NCI-H146 treated with DMSO at 0.1 percent for 48 hours (cell line): ENCODE data around the gene ARPC1B.
"Not testable (repeated sequence)": the region's sequence is repeated elsewhere in the genome, so short reads cannot be mapped to it uniquely, and the experiment has no call there.

Experiments
- DNase-seq: peaks from one replicate; lab custom pipeline; 2025; ENCODE audit not compliant: unreplicated experiment; lab: John Stamatoyannopoulos, UW

The ARPC1B gene

DNA sequence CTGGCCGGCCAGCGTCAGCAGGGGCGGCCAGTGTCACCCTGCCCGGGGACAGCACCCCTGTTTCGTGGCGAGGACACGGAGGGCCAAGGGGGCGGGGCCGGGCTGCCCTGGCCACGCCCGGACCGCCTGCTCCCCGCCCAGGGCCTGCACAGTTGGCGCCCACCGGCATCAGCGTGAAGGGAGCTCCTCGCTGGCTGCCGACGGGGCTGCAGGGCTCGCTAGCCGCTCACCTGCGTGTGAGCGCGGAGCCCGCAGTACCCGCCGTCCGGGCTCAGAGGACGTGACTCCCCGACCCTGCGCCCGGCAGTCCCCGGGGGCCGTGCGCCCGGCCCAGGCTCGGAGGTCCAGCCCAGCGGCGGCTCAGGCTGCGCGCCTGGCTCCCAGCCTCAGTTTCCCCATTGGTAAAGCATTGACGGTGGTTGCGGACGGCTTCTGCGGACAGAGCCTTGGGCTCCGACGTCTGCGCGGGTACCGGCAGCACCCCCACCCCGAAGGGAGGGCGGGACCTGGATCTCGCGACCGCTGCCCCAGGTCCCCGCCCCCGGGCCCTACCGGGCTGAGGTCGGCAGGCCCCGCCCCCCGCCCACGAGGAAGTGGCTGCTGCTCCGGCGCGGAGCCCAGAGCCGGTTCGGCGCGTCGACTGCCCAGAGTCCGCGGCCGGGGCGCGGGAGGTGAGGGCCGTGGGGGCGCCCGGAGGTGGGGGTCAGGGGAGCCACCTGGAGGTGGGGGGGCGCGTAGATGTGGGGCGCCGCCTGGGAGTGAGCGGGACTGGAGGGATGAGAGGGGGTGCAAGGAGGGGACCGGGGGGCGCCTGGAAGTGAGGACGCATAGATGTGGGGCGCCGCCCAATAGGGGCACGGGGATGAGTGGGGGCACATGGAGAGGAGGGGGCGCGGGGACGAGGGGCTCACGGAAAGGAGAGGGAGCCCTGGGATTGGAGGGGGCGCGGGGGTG, at the start of gene ARPC1B:
ARPC1B (plus strand) TSS at position 620 of the 954 bp plus-strand sequence. CDS start 10,985 bp downstream, outside the sequence.
- DNase-seq, result no peak

DNA sequence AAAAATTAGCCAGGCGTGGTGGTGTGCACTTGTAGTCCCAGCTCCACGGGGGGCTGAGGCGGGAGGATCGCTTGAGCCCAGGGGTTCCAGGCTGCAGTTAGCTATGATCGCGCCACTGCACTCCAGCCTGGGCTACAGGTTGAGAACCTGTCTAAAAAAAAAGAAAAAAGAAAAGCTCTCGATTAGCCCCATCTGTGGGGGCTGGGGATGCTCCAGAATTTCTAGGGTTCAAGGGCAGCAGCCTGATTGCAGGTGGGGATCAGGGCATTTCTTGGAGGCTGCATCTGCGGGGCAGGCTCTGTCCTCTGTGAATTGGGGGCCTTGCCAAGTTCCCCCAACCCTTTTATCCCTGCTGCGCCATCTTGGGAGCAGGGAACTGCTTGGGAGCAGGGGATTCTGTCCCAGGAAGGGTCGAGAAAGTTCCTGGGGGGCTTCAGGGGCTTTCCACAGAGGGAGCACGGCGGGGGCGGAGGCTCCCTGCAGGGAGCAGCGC, 49.5 kb upstream of the ARPC1B start:
- no peak for DNase-seq

DNA sequence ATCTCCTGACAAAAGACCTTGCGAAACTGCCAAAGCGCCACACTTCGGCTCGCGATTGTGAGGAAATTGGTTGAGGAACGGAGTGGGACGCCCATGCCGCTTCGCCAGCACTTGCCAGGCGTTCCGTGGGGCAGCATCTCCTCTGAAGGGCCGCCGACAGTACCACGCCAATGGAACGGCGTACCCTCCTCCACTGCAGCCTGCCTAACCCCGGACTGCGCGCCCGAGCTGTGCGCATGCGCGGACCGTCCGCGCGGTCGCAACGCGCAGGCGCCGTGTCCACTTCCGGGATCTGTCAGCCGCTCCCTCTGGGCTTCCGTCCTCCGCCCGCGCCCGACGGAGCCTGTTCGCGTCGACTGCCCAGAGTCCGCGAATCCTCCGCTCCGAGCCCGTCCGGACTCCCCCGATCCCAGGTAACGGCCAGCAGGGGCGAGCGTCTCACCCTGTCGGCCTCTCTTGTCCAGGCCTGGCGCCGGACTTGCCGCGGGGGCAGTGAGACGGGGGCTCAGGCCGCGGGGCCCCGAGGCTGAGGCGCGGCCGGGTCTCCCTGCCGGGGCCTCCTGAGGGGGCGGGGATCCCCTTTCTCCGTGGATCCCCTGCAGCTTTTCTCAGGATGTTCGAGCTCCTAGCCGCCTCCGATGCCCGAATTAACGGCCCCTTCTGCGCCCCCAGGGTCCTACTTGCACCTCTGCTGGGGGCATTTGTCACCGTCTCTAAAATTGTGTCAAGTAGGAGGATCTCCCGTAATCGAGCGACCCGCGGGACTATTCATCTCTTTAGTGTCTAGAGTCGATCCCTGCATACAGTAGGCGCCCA, 48.7 kb upstream of the ARPC1B start, which contains the start of gene ARPC1A:
ARPC1A (plus strand) TSS at position 307 of the 816 bp plus-strand sequence. CDS start 7,456 bp downstream, outside the sequence.
- DNase-seq, result peak; percentile 84

DNA sequence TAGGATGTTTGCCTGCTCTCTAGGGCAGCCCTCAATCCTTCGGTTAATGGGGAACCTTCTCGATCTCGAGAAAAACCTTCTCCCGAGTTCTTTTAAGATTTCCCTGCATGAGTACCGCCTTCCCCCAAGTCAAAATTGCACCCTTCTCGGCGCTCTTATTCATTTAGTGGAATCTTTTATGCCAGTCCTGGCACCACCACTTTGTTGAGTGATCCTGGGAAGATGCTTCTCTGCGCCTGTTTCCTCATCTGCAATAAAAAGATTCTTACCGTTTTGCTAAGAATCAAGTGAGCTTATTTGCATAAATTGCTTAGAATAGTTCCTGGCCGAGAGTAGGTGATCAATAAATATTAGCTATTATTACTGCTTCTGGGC, 48.1 kb upstream of the ARPC1B start:
- no peak for DNase-seq

DNA sequence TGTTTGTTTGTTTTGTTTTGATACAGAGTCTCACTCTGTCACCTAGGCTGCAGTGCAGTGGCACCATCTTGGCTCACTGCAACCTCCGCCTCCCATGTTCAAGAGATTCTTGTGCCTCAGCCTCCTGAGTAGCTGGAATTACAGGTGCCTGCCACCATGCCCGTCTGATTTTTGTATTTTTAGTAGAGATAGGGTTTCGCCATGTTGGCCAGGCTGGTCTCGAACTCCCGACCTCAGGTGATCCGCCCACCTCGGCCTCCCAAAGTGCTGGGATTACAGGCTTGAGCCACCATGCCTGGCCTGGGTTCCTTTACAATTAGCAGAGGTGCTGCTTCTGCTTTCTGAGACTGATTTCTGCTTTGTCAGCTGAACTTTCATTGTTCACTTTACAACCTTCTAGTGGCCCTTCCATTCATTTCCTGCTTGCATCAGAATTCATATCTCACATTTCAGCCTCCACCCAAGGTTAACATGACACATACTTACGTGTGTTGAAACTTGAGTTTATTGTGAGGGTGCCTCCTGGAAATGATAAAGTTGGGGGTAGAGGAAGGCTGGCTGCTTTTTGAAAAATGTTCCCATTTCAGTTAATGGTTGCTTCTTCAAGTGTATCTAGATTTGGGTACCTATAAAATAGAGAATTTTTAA, 44.1 kb upstream of the ARPC1B start:
- DNase-seq, result not testable (repeated sequence)

DNA sequence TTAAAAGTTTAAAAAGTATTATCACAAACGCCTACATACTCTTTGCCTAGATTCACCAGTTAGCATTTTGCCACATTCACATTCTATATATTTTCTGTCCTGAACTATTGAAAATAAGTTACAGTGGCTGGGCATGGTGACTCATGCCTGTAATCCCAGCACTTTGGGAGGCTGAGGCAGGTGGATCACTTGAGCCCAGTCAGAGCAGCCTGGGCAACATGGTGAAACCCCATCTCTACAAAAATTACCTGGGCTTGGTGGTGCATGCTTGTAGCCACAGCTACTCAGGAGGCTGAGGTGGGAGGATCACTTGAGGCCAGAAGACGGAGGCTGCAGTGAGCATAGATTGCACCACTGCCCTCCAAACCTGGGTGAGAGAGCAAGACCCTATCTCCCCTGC, 43.5 kb upstream of the ARPC1B start:
- DNase-seq, result no peak

DNA sequence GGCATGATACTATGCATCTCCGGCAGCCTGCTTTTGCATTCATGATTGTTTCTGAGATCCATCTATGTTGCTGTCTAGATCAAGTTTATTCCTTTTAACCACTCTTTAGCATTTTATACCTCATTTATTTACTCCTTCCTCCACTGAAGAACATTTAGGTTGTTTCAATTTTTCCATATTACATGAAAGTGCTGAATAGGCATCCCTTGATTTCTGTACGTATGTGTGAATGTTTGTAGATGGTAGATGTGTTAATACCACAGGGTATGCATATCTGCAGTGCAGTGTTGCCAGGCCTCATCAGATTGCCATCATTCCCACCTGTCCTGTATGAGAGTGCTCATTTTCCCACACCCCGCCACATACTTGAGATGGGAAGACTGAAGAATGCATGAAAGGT, 34.9 kb upstream of the ARPC1B start:
- DNase-seq, result no peak

DNA sequence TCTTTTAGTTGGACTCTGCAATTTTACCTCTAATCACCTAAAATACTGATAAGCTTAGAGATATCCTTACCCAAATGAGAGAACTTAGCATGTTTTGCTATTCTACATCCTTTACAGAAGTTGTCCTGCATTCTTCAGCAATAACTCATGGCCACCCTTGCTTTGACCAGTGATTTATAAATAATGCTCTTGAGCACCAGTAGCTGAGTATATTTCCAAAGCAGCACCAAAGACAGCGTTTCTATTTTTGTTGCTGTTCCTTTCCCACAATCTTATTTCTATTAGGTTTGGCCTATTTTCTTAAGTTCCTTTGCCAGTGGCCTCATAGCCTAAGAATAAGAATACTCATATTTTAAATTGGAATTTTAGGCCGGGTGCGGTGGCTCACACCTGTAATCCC, 33.9 kb upstream of the ARPC1B start:
- DNase-seq, result no peak

DNA sequence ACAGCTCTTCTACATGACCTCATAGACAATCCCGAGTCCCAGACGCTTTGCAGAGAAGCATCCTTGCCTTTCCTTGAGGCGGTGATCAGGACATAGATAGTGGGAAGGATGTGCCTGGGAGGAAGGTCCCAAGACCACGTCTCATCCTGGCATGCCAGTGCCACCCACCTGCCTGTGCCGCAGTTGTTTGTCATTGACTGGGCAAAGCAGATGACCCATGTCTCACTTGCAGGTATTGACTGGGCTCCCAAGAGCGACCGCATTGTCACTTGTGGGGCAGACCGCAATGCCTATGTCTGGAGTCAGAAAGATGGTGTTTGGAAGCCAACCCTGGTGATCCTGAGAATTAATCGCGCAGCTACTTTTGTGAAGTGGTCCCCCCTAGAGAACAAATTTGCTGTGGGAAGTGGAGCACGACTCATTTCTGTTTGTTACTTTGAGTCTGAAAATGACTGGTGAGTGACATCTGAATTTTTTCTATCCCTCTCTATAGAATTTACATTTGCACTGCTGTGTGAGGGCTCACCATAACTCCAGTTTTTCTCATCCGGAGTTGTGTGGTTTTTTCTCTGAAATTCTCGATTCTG, 30.4 kb upstream of the ARPC1B start:
- no peak for DNase-seq

DNA sequence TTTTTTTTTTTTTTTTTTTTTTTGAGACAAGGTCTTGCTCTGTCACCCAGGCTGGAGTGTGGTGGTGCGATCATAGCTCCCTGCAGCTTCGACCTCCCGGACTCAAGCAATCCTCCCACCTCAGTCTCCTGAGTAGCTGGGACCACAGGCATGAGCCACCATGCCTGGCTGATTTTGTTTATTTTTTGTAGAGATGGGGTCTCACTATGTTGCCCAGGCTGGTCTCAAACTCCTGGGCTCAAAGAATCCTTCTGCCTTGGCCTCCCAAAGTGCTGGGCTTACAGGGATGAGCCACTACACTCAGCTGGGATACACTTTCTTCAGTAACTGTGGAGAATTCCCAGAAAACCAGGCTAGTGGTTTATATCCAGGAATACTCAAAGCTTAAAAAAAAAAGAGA, 23.9 kb upstream of the ARPC1B start:
- not testable (repeated sequence) for DNase-seq

DNA sequence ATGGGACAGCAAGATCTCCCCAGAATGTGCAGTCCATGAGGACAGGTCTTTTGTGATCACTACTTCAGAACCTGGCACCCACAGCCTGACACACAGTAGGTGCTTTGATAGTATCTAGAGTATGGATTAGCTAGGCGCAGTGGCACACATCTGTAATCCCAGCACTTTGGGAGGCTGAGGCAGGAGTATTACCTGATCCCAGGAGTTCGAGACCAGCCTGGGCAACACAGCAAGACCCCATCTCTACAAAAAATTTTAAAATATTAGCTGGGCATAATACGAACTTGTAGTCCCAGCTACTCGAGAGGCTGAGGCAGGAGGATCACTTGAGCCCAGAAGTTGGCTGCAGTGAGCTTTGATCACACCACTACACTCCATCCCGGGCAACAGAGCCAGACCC, 22.3 kb upstream of the ARPC1B start:
- no peak for DNase-seq

DNA sequence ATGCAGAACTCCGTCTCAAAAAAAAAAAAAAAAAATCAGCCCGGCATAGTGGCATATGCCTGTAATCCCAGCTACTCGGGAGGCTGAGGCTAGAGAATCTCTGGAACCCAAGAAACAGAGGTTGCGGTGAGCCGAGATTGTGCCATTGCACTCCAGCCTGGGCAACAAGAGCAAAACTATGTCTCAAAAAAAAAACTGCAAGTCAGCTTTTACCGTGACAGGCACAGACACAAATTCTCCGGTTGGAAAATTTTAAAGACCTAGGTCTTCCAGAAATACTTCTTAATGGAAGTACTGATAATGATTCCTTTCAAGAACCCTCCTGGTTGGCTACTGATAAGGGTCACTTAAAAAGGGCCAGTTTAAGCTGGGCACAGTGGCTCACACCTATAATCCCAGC, 19.4 kb upstream of the ARPC1B start:
- DNase-seq, result no peak

DNA sequence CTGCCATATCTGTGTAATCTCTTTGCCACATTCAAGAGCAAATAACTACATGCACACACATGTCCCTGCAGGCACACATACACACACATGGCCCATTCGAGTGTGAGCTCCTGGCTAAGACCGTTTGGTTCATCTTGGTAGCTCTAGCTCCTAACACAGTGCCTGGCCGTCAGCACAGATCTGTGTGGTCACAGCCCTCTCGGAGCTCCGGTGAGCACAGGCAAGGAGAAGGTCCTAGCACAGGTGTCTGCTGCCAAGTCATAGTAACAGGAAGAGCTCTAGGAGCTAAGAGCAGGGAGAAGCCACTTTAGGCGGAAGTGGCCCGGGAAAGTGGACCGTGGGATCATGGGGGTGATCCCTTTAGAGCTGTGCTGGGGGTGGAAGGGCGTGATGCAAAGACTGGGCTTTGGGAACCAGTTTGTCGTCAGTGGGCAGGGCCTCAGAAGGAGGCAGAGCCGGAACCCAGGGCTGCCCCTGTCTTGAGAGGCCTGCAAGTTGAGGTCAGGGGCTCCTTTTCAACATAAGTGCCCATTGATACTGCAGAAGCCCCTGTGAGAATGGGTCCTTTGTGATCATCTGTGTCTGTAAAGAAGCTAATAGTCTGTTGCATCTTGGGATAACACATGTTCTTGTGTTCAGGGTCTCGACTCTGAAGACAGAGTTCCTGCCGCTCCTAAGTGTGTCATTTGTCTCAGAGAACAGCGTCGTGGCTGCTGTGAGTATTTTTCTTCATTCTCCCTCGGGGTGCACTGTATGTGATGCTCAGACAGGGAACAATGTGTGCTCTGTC, 16.6 kb upstream of the ARPC1B start:
- DNase-seq, result no peak

DNA sequence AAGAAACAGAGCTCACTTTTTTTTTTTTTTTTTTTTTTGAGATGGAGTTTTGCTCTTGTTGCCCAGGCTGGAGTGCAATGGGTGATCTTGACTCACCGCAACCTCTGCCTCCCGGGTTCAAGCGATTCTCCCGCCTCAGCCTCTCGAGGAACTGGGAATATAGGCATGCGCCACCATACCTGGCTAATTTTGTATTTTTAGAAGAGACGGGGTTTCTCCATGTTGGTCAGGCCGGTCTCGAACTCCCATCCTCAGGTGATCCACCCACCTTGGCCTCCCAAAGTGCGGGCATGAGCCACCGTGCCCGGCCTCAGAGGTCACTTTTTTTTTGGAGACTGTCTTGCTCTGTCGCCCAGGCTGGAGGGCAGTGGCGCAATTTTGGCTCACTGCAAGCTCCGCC, 16.0 kb upstream of the ARPC1B start:
- DNase-seq, result not testable (repeated sequence)

DNA sequence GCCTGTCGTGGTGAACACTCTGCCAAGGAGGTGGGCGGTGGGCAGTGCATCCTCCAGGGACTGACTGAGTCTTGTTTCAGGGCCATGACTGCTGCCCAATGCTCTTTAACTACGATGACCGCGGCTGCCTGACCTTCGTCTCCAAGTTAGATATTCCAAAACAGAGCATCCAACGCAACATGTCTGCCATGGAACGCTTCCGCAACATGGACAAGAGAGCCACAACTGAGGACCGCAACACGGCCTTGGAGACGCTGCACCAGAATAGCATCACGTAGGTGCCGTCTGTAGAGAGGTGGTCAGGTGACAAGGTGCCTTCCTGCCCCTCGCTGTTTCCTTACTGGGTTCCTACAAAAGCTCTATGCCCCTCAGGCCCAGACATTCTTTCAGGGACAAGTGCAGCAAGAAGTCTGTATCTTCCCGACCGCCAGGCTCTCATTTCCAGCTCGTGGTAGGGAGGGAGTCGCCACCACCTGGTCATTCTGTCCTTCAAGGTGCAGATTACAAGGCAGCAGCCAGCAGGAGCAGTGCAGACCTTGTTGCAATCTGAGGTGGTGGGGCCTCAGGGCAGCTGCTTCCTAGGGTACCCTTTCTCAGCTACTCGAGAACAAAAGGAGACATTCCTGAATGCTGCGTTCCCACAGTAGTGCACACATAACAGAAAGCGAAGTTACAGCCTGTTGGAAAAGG, 14.9 kb upstream of the ARPC1B start:
- no peak for DNase-seq

DNA sequence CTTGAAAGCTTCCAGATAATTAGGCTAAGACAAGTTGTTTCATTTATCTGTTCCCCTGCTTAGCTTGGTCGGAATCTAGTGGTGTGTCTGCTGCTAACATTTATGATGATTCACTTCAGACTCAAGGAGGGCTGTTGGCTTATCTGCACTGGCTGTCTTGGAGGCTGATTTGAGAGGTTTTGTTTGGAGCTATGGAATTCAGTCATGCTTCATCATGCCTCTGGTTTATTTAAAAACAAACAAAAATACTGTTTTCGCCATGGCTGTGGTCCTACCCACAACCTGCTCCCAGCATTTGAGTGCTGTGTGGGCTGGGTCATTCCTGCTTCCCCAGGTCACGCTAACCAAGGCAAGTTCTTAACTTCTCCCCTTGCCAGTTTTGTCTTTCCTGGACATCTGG, 11.7 kb upstream of the ARPC1B start:
- no peak for DNase-seq

DNA sequence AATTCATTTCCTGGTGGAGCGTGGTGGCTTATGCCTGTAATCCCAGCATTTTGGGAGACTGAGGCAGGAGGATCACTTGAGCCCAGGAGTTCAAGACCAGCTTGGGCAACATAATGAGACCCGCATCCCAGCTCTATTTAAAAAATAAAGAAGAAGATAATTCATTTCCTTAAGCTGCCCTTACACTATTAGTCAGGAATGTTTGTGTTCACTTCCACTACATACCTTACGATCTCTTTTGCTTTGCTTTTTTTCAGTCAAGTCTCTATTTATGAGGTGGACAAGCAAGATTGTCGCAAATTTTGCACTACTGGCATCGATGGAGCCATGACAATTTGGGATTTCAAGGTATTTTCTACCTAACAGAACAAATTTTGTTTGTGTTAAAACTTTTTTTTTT, 11.2 kb upstream of the ARPC1B start:
- no peak for DNase-seq

DNA sequence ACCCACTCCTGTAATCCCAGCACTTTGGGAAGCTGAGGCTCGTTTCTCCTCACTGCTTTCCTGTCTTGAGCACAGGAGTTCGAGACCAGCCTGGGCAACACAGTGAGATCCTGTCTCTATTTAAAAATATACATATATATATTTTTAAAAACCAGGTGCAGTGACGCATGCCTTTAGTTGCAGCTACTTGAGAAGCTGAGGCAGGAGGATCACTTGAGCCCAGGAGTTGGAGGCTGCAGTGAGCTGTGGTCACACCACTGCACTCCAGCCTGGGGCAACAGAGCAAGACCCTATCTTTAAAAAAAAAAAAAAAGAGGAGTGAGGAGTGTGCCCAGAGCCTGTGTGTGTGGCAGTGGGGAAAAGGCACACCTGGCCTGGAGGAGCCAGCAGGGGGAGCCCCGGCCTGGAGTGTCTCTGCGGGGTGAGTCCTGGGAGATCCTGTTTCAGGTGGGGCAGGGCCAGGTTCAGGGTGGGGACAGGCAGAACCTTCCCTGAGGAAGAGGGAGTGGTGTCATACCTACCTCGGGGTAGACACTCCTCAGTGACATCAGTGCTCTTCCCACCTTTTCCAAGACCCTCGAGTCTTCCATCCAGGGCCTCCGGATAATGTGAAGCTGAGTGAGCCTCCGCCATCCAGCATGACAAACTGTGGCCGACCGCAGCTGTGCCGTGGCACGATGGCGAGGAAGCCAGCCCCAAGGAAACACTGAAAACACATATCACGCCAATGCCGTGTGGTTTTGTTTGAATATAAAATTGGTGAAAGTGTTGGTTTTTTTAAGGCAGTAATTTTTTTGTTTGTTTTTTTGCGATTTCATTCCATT, 9.0 kb upstream of the ARPC1B start:
- DNase-seq, result no peak

DNA sequence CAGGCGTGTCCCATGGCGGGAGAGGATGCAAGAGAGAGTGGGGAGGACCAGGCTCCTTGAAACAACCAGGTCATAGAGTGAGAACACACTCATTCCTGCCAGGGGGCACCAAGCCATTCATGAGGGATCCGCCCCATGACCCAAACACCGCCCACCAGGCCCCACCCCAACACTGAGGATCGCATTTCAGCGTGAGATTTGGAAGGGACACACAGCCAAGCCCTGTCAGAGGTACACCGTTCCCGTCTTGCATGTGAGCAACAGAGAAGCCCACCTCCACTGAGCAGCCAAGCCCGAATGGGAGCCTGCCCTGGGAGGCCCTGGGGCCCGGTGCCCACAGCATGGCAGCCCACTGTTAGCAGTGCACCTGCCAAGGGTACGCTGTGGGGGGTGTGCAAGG, 7.9 kb upstream of the ARPC1B start:
- DNase-seq, result no peak
